Amniotic stem cell (primary cell): ENCODE results near the gene TRPM6.

Source experiments
- DNase-seq: peaks from one replicate; lab custom pipeline; 2025; lab: John Stamatoyannopoulos, UW

Gene TRPM6

GRCh38 chr9:74721696-74722660 is 165.7 kb downstream of the TRPM6 start:
- peak; percentile 57 for DNase-seq

- DNase-seq = no peak
Observed at GRCh38 chr9:74719306-74719705, 168.4 kb downstream of the TRPM6 start.

- no peak for DNase-seq
Observed at GRCh38 chr9:74718709-74719108, 169.0 kb downstream of the TRPM6 start.

- DNase-seq = no peak
Observed at GRCh38 chr9:74711341-74711740, 176.4 kb downstream of the TRPM6 start.

GRCh38 chr9:74697535-74697934 is 190.2 kb downstream of the TRPM6 start:
- DNase-seq = no peak

- no peak for DNase-seq
Observed at GRCh38 chr9:74696520-74696919, 191.2 kb downstream of the TRPM6 start.

- DNase-seq = no peak
Observed at GRCh38 chr9:74691058-74691457, 196.7 kb downstream of the TRPM6 start.

- no peak for DNase-seq
Observed at GRCh38 chr9:74683322-74683721, 204.4 kb downstream of the TRPM6 start.

- DNase-seq = no peak
Observed at GRCh38 chr9:74681906-74682305, 205.8 kb downstream of the TRPM6 start.

GRCh38 chr9:74674077-74674476 is 213.6 kb downstream of the TRPM6 start:
- DNase-seq = no peak
